SK-N-SH treated with all-trans-retinoic acid at 6 μM for 48 hours (cell line): ENCODE data around the gene ZNF586.

Source experiments
- SNAI2 ChIP-seq: fragments of 250-450 bp; sonication (Bioruptor Pico); IDR thresholded peaks from 2 replicates; pipeline ENCODE4 v1.5.0; 2020; ENCODE audit warnings: mild to moderate bottlenecking, moderate library complexity
- ZFP30 ChIP-seq: fragments of 450-650 bp; formaldehyde crosslinking; IDR thresholded peaks from 2 replicates; pipeline ENCODE4 v1.5.0; 2022; ENCODE audit warnings: mild to moderate bottlenecking, moderate library complexity
- ZNF8 ChIP-seq: fragments of 450-650 bp; formaldehyde crosslinking; IDR thresholded peaks from 2 replicates; pipeline ENCODE4 v1.5.0; 2020; ENCODE audit warnings: mild to moderate bottlenecking, moderate library complexity
- TF ChIP-seq, protein P1 (sequence below): fragments of 250-450 bp; sonication (Bioruptor Pico); IDR thresholded peaks from 2 replicates; pipeline ENCODE4 v1.8.0; 2021; ENCODE audit warnings: low read depth, mild to moderate bottlenecking, moderate library complexity, borderline replicate concordance
- TF ChIP-seq, protein P2 (sequence below): fragments of 250-450 bp; sonication (Bioruptor Pico); IDR thresholded peaks from 2 replicates; pipeline ENCODE4 v1.5.1; 2021; ENCODE audit warnings: mild to moderate bottlenecking, moderate library complexity
- TF ChIP-seq, protein P3 (sequence below): fragments of 250-450 bp; sonication (Bioruptor Pico); IDR thresholded peaks from 2 replicates; pipeline ENCODE4 v1.8.0; 2020; ENCODE audit warnings: mild to moderate bottlenecking, moderate library complexity, borderline replicate concordance

DNA sequence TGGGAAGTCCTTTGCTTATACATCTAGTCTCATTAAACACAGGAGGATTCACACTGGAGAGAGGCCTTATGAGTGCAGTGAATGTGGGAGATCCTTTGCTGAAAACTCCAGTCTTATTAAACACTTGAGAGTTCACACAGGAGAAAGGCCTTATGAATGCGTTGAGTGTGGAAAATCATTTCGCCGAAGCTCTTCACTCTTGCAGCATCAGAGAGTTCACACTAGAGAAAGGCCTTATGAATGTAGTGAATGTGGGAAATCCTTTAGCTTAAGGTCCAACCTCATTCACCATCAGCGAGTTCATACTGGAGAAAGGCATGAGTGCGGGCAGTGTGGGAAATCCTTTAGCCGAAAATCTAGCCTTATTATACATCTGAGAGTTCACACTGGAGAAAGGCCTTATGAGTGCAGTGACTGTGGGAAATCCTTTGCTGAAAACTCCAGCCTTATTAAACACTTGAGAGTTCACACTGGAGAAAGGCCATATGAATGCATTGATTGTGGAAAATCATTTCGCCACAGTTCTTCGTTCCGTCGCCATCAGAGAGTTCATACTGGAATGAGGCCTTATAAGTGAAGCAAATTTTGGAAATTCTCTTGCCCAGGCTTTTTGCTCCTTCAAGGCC is 9.9 kb downstream of the ZNF586 start:
- TF ChIP-seq, protein P1, sequence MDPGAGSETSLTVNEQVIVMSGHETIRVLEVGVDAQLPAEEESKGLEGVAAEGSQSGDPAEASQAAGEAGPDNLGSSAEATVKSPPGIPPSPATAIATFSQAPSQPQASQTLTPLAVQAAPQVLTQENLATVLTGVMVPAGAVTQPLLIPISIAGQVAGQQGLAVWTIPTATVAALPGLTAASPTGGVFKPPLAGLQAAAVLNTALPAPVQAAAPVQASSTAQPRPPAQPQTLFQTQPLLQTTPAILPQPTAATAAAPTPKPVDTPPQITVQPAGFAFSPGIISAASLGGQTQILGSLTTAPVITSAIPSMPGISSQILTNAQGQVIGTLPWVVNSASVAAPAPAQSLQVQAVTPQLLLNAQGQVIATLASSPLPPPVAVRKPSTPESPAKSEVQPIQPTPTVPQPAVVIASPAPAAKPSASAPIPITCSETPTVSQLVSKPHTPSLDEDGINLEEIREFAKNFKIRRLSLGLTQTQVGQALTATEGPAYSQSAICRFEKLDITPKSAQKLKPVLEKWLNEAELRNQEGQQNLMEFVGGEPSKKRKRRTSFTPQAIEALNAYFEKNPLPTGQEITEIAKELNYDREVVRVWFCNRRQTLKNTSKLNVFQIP (CRISPR knock-in tag), result no peak
- TF ChIP-seq, protein P2, sequence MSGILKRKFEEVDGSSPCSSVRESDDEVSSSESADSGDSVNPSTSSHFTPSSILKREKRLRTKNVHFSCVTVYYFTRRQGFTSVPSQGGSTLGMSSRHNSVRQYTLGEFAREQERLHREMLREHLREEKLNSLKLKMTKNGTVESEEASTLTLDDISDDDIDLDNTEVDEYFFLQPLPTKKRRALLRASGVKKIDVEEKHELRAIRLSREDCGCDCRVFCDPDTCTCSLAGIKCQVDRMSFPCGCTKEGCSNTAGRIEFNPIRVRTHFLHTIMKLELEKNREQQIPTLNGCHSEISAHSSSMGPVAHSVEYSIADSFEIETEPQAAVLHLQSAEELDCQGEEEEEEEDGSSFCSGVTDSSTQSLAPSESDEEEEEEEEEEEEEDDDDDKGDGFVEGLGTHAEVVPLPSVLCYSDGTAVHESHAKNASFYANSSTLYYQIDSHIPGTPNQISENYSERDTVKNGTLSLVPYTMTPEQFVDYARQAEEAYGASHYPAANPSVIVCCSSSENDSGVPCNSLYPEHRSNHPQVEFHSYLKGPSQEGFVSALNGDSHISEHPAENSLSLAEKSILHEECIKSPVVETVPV (CRISPR knock-in tag), result no peak
- TF ChIP-seq, protein P3, sequence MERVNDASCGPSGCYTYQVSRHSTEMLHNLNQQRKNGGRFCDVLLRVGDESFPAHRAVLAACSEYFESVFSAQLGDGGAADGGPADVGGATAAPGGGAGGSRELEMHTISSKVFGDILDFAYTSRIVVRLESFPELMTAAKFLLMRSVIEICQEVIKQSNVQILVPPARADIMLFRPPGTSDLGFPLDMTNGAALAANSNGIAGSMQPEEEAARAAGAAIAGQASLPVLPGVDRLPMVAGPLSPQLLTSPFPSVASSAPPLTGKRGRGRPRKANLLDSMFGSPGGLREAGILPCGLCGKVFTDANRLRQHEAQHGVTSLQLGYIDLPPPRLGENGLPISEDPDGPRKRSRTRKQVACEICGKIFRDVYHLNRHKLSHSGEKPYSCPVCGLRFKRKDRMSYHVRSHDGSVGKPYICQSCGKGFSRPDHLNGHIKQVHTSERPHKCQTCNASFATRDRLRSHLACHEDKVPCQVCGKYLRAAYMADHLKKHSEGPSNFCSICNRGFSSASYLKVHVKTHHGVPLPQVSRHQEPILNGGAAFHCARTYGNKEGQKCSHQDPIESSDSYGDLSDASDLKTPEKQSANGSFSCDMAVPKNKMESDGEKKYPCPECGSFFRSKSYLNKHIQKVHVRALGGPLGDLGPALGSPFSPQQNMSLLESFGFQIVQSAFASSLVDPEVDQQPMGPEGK, result no peak
- no peak for TF ChIP-seq ZNF8 (CRISPR knock-in tag)
- TF ChIP-seq SNAI2, result no peak
- TF ChIP-seq ZFP30 (CRISPR knock-in tag), result no peak
